Smooth muscle cell (in vitro differentiated cells): ENCODE results near the gene ADARB2. TPM values are rescaled to one million over a fixed set of nuclear protein-coding genes. Genes with fewer than 3 reads are reported as not detected.

ENCODE experiments used
- DNase-seq: peaks from one replicate; lab custom pipeline; 2025; ENCODE audit not compliant: unreplicated experiment; lab: John Stamatoyannopoulos, UW
- H2AFZ ChIP-seq: fragments of 200-600 bp; sonication (generic); 2 replicates; pipeline ENCODE4 v1.6.0; 2016; ENCODE audit warnings: antibody characterized with exemption, low read depth, mild to moderate bottlenecking
- H3F3A ChIP-seq: fragments of 200-600 bp; sonication (generic); 2 replicates; pipeline ENCODE4 v1.6.0; 2017; ENCODE audit warnings: antibody characterized with exemption, low read depth
- H3K27ac ChIP-seq: fragments of 200-600 bp; sonication (generic); 2 replicates; pipeline ENCODE4 v1.5.1; 2016; ENCODE audit warnings: low read depth, mild to moderate bottlenecking
- H3K27me3 ChIP-seq: fragments of 200-600 bp; sonication (generic); 2 replicates; pipeline ENCODE4 v1.6.1; 2016; ENCODE audit warnings: low read depth, mild to moderate bottlenecking
- H3K36me3 ChIP-seq: fragments of 200-600 bp; sonication (generic); 2 replicates; pipeline ENCODE4 v1.5.1; 2016; ENCODE audit warnings: low read depth
- H3K4me1 ChIP-seq: fragments of 200-600 bp; sonication (generic); 2 replicates; pipeline ENCODE4 v1.5.1; 2016; ENCODE audit warnings: low read depth
- H3K4me2 ChIP-seq: fragments of 200-600 bp; sonication (generic); 2 replicates; pipeline ENCODE4 v1.6.0; 2016; ENCODE audit warnings: mild to moderate bottlenecking
- H3K4me3 ChIP-seq: fragments of 200-600 bp; sonication (generic); 2 replicates; pipeline ENCODE4 v1.5.1; 2016; ENCODE audit warnings: mild to moderate bottlenecking
- H3K79me2 ChIP-seq: fragments of 200-600 bp; sonication (generic); 2 replicates; pipeline ENCODE4 v1.6.0; 2016; ENCODE audit warnings: low read depth, mild to moderate bottlenecking
- H3K9ac ChIP-seq: fragments of 200-600 bp; sonication (generic); 2 replicates; pipeline ENCODE4 v1.6.0; 2016; ENCODE audit warnings: low read depth
- H3K9me3 ChIP-seq: fragments of 200-600 bp; sonication (generic); replicated peaks from 2 replicates; pipeline ENCODE4 v1.5.1; 2016; ENCODE audit warnings: low read depth
- H4K20me1 ChIP-seq: fragments of 200-600 bp; sonication (generic); 2 replicates; pipeline ENCODE4 v1.6.0; 2016; ENCODE audit warnings: low read depth
- CTCF ChIP-seq: fragments of 200-600 bp; sonication (generic); IDR thresholded peaks from 2 replicates; pipeline ENCODE4 v1.5.1; 2017; ENCODE audit warnings: borderline replicate concordance, mild to moderate bottlenecking, antibody characterized with exemption; ENCODE audit not compliant: insufficient read depth, poor library complexity, severe bottlenecking
- WGBS: methylation state at CpG from one replicate; pipeline ENCODE4 v1.1.7; 2016; ENCODE audit warnings: low lambda C conversion rate; 5-methylcytosine and 5-hydroxymethylcytosine counted together
- polyA plus RNA-seq: library from polyadenylated mRNA; unstranded; fragments of >200 nt; fragmentation: Nextera tagmentation; extraction: Ambion mirVana; gene quantifications from 2 replicates; pipeline ENCODE4 v1.2.1, GENCODE V29; 2016
- total RNA-seq: library from RNA; depleted of rRNA; stranded (reverse); fragments of >200 nt; gene quantifications from 2 replicates; pipeline ENCODE4 v1.2.3, GENCODE V29; 2014

The ADARB2 gene
- total and polyA plus RNA-seq, 2 experiments from 2014 or later: 0.13 to 0.39 TPM

GRCh38 chr10:1413823-1414222, 323.5 kb downstream of the ADARB2 start:
- Histone ChIP-seq H3K79me2 (no peaks in the 10 kb centered on the region), H3K4me3 (no peak overlapping the region), H3K36me3 (no peaks in the 10 kb centered on the region), H4K20me1 (no peaks in the 10 kb centered on the region), H3K4me2 (no peak overlapping the region), H3K9ac (no peak overlapping the region), H2AFZ (no peak overlapping the region), H3K27me3 (no peaks in the 10 kb centered on the region), H3K4me1 (no peaks in the 10 kb centered on the region), H3K27ac (no peak overlapping the region), H3F3A (no peaks in the 10 kb centered on the region), H3K9me3 (no peaks in the 10 kb centered on the region)
- TF ChIP-seq CTCF: no peak
- WGBS: 89% methylated on average over 7 of the region's 7 CpGs
- no peak for DNase-seq

GRCh38 chr10:1413256-1413655, 324.1 kb downstream of the ADARB2 start:
- no peaks in the 10 kb centered on the region for H3F3A ChIP-seq

GRCh38 chr10:1412531-1413189, 324.7 kb downstream of the ADARB2 start:
- H3K27me3 ChIP-seq: no peaks in the 10 kb centered on the region
- no peaks in the 10 kb centered on the region for H4K20me1 ChIP-seq
- H3K4me3 ChIP-seq: no peak overlapping the region
- no peak overlapping the region for H3K9ac ChIP-seq
- no peak overlapping the region for H3K27ac ChIP-seq
- H3K4me2 ChIP-seq: no peak overlapping the region
- H3K79me2 ChIP-seq: no peaks in the 10 kb centered on the region
- H3F3A ChIP-seq: no peaks in the 10 kb centered on the region
- 87% methylated on average over 19 of the region's 19 CpGs for WGBS
- TF ChIP-seq CTCF: no peak
- no peak for DNase-seq
- no peaks in the 10 kb centered on the region for H3K4me1 ChIP-seq
- no peak overlapping the region for H2AFZ ChIP-seq
- H3K36me3 ChIP-seq: no peaks in the 10 kb centered on the region
- no peaks in the 10 kb centered on the region for H3K9me3 ChIP-seq

More at GRCh38 chr10:1413256-1413655, 324.1 kb downstream of the ADARB2 start:
- 94% methylated on average over 11 of the region's 11 CpGs for WGBS
- no peak overlapping the region for H3K27ac ChIP-seq
- H3K9ac ChIP-seq: no peak overlapping the region
- no peaks in the 10 kb centered on the region for H3K36me3 ChIP-seq
- no peaks in the 10 kb centered on the region for H3K4me1 ChIP-seq
- TF ChIP-seq CTCF: no peak
- no peaks in the 10 kb centered on the region for H4K20me1 ChIP-seq
- no peaks in the 10 kb centered on the region for H3K79me2 ChIP-seq
- no peaks in the 10 kb centered on the region for H3K27me3 ChIP-seq
- DNase-seq: no peak
- H3K4me2 ChIP-seq: no peak overlapping the region
- H3K9me3 ChIP-seq: no peaks in the 10 kb centered on the region
- no peak overlapping the region for H2AFZ ChIP-seq
- H3K4me3 ChIP-seq: no peak overlapping the region

- Histone ChIP-seq H3K27ac (no peak overlapping the region), H3K27me3 (no peaks in the 10 kb centered on the region), H3K4me3 (no peak overlapping the region), H3K9me3 (no peaks in the 10 kb centered on the region), H3K36me3 (no peaks in the 10 kb centered on the region), H3K4me1 (no peaks in the 10 kb centered on the region), H3K79me2 (no peaks in the 10 kb centered on the region), H3F3A (no peaks in the 10 kb centered on the region), H3K4me2 (no peak overlapping the region), H4K20me1 (no peaks in the 10 kb centered on the region), H3K9ac (no peak overlapping the region), H2AFZ (no peak overlapping the region)
- WGBS: 57% methylated on average over 17 of the region's 17 CpGs
- no peak for TF ChIP-seq CTCF
- DNase-seq: no peak
Observed at GRCh38 chr10:1411956-1412355, 325.4 kb downstream of the ADARB2 start.
